ENCODE measurements around the gene RABGAP1L.
"Not testable (repeated sequence)": the region's sequence is repeated elsewhere in the genome, so short reads cannot be mapped to it uniquely, and the experiment has no call there.

DNA sequence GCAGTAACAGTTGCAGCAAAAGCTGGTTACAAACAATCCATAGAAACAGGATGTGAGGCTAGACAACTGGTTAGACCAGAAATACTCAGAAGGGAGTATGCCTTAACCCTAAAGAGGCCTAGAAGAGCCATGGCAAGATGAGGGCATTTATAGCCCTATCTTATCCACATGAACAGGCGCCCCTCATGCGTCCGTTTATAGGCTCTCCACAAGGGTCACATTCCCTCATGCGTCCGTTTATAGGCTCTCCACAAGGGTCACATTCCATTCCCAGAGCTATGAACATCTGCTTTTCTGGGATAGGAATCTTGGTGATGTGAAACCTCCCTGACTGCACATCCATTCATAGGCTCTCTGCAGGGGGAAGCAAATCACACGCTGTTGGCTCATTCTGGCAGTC, 416.8 kb downstream of the RABGAP1L start:
- TF ChIP-seq, protein P1, sequence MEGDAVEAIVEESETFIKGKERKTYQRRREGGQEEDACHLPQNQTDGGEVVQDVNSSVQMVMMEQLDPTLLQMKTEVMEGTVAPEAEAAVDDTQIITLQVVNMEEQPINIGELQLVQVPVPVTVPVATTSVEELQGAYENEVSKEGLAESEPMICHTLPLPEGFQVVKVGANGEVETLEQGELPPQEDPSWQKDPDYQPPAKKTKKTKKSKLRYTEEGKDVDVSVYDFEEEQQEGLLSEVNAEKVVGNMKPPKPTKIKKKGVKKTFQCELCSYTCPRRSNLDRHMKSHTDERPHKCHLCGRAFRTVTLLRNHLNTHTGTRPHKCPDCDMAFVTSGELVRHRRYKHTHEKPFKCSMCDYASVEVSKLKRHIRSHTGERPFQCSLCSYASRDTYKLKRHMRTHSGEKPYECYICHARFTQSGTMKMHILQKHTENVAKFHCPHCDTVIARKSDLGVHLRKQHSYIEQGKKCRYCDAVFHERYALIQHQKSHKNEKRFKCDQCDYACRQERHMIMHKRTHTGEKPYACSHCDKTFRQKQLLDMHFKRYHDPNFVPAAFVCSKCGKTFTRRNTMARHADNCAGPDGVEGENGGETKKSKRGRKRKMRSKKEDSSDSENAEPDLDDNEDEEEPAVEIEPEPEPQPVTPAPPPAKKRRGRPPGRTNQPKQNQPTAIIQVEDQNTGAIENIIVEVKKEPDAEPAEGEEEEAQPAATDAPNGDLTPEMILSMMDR (IDR thresholded peaks at IDR 0.05): not testable (repeated sequence)
- TF ChIP-seq POLR2AphosphoS5 (IDR thresholded peaks at IDR 0.05): not testable (repeated sequence)
